Glutamatergic neuron (in vitro differentiated cells): Measurements from ENCODE around the gene PODXL2. TPM values are rescaled to one million over a fixed set of nuclear protein-coding genes. Genes with fewer than 3 reads are reported as not detected.

ENCODE experiments used
- DNase-seq: peaks from one replicate; pipeline ENCODE4 v3.0.0; 2022
- H3K27ac Mint-ChIP-seq: one replicate; pipeline ENCODE4 v1.8.0; 2020; ENCODE audit warnings: mild to moderate bottlenecking, mixed read lengths, inconsistent platforms; ENCODE audit not compliant: unreplicated experiment
- H3K27me3 Mint-ChIP-seq: one replicate; pipeline ENCODE4 v1.8.0; 2020; ENCODE audit warnings: mild to moderate bottlenecking, moderate library complexity, mixed read lengths, inconsistent platforms; ENCODE audit not compliant: unreplicated experiment
- H3K36me3 Mint-ChIP-seq: one replicate; pipeline ENCODE4 v1.8.0; 2020; ENCODE audit warnings: mild to moderate bottlenecking, mixed read lengths, inconsistent platforms; ENCODE audit not compliant: unreplicated experiment
- H3K4me1 Mint-ChIP-seq: one replicate; pipeline ENCODE4 v1.8.0; 2020; ENCODE audit warnings: mild to moderate bottlenecking, low read depth, mixed read lengths, inconsistent platforms; ENCODE audit not compliant: unreplicated experiment
- H3K4me3 Mint-ChIP-seq: one replicate; pipeline ENCODE4 v1.8.0; 2020; ENCODE audit warnings: mild to moderate bottlenecking, mixed read lengths, inconsistent platforms; ENCODE audit not compliant: unreplicated experiment
- H3K9me3 Mint-ChIP-seq: one replicate; pipeline ENCODE4 v1.8.0; 2020; ENCODE audit warnings: mild to moderate bottlenecking, moderate library complexity, mixed read lengths, inconsistent platforms; ENCODE audit not compliant: unreplicated experiment
- total RNA-seq: library from RNA; stranded (reverse); fragmentation: NEBNext Ultra II Directional; extraction: Animal tissue kit (Norgen Biotek cat#: 25700); gene quantifications from one replicate; pipeline ENCODE4 v1.2.1, GENCODE V29; 2021; ENCODE audit not compliant: unreplicated experiment
- TF ChIP-seq, protein P1 (sequence below): fragments of 200-600 bp; sonication (generic); IDR thresholded peaks from one replicate; pipeline ENCODE4 v1.5.0; 2021; ENCODE audit not compliant: partially characterized antibody, unreplicated experiment

Gene PODXL2
- total RNA-seq, 1 donor from 2014 or later: 139 TPM

DNA sequence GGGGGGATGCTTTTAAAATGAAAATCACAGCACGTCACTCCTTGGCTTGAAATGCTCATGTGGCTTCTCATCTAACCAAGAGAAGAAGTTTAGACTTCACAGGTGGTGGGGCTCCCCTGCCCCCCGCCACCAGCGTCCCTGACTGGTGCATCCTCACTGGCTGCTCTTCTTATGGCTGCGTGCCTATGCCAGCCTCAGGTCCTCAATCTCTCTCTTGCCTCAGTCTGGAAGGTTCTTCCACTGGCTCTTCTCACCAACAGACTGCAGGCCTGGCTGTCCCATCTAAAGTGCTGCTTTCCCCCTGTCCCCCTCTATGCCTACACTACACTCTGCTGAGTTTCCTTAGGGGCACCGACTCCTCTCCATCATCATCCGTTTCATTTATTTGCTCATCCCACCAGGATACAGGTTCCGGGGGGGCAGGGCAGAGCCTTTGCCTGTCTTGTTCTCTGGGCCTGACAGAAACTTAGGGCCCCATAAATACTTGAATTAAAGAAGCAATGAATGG lies 64.4 kb downstream of the PODXL2 start:
- Mint-ChIP-seq H3K4me3 (no peak overlapping the region), H3K27ac (no peak overlapping the region), H3K9me3 (peaks cover 4% of the 10 kb centered on the region), H3K27me3 (peaks cover 6% of the 10 kb centered on the region), H3K4me1 (peaks cover 23% of the 10 kb centered on the region), H3K36me3 (no peaks in the 10 kb centered on the region)
- TF ChIP-seq, protein P1, sequence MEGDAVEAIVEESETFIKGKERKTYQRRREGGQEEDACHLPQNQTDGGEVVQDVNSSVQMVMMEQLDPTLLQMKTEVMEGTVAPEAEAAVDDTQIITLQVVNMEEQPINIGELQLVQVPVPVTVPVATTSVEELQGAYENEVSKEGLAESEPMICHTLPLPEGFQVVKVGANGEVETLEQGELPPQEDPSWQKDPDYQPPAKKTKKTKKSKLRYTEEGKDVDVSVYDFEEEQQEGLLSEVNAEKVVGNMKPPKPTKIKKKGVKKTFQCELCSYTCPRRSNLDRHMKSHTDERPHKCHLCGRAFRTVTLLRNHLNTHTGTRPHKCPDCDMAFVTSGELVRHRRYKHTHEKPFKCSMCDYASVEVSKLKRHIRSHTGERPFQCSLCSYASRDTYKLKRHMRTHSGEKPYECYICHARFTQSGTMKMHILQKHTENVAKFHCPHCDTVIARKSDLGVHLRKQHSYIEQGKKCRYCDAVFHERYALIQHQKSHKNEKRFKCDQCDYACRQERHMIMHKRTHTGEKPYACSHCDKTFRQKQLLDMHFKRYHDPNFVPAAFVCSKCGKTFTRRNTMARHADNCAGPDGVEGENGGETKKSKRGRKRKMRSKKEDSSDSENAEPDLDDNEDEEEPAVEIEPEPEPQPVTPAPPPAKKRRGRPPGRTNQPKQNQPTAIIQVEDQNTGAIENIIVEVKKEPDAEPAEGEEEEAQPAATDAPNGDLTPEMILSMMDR: no peak
- peak; percentile 3 for DNase-seq

DNA sequence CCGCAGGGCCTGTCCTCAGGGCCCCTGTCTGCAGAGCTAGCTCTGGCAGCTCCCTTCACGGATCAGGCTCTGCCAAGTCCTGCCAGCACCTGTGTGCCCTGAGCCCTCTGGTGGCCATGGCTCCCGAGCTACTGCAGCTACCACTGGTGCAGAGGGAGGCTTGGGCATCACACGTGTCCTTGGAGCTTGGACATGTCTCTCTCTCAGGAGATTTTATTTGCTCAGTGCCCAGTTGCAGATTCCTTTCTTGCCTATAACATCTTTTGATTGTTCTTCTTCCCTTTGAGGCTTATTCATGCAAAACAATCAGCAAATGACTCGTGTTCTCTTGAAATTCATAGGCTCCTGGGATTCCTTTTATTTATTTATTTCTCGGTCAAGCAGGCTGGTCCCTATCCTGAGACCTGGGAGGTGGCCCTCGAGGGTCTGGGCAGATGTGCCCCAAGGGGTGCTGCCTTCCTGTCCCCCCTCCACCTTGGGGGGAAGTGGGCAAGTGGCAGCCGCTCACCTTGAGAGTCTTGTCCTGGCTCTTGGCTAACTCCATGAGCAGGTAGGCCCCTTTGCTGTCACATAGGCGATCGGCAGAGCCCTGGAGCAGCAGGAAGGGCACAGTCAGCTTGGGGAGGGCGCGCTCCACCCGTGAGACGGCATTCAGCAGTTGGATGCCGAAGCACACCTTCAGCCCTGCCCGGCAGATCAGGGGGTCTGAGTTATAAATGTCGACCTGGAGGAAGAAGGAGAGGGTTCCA lies 65.7 kb downstream of the PODXL2 start:
- DNase-seq: peak; percentile 54
- Mint-ChIP-seq H3K4me3 (no peak overlapping the region), H3K4me1 (peaks cover 22% of the 10 kb centered on the region), H3K36me3 (no peaks in the 10 kb centered on the region), H3K9me3 (peaks cover 6% of the 10 kb centered on the region), H3K27me3 (peaks cover 10% of the 10 kb centered on the region), H3K27ac (no peak overlapping the region)
- TF ChIP-seq, protein P1: no peak

DNA sequence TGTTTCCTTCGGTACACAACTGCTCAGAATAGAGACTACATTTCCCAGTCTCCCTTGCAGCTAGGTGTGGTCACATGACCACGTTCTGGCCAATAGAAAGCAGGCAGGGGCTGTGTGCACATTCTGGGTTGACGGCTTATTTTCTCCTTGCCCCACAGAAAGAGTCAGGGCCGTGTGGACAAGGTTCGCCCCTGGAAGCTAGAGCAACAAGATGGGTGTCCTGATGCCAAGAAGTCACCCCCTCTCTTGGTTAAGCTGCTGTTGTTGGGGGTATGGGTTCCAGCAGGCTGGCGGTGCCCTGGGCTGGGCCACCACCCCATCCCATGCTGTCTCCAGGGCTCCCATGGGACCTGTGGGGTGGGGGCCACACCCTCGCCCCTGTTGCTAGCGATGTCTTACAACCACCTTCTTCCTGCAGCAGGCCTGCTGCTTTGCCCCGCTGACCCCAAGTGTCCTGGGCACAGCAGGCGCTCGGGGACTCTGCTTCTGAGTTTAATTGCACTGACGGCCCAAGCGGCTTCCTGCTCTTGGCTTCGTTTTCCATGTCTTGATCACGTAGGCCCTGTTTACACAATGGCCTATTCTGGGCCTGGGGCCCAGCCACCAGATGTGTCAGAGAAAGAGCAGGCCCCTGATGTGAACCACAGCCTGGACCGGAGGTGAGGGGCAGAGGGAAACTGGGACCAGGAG lies 68.7 kb downstream of the PODXL2 start:
- Mint-ChIP-seq H3K4me3 (no peak overlapping the region), H3K36me3 (no peaks in the 10 kb centered on the region), H3K9me3 (peaks cover 16% of the 10 kb centered on the region), H3K4me1 (peaks cover 24% of the 10 kb centered on the region), H3K27ac (peak overlapping the region; percentile 59), H3K27me3 (peaks cover 21% of the 10 kb centered on the region)
- TF ChIP-seq, protein P1: no peak
- peak; percentile 69 for DNase-seq

DNA sequence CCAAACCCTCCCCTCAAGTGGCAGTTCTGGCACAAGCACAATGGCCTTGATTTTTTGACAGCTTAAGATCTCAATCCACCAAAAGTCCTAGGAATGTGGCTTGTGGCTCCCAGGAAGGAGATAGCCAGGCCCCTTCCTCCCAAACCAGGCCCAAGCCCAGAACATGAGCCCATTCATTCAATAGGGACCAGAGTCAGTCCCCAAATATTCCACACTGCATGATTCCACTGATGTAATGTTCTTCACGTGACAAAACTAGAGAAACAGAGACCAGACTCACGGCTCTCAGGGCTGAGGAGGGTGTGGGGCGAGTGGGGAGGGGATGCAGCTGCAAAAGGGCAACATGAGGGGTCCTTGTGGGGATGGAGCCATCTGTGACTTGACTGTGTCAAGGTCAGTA lies 69.3 kb downstream of the PODXL2 start:
- Mint-ChIP-seq H3K27me3 (peaks cover 19% of the 10 kb centered on the region), H3K9me3 (peaks cover 18% of the 10 kb centered on the region), H3K4me3 (peak overlapping the region; percentile 42), H3K27ac (peak overlapping the region; percentile 59), H3K36me3 (peaks cover 3% of the 10 kb centered on the region), H3K4me1 (peaks cover 22% of the 10 kb centered on the region)
- DNase-seq: peak; percentile 2
- TF ChIP-seq, protein P1: no peak
